Suprapubic skin (tissue), 3 donors: ENCODE results near the gene BPHL.

Source experiments
- CTCF ChIP-seq, 2 donors: fragments of 200-600 bp in 1 of 2; fragments of 450-650 bp in 1 of 2; sonication (generic) in 1 of 2; IDR thresholded peaks; one replicate each; pipeline ENCODE4 v1.5.1; 2016 to 2019; ENCODE audit warnings: antibody characterized with exemption in 2 of 2, mild to moderate bottlenecking in 1 of 2, moderate library complexity in 1 of 2
- EP300 ChIP-seq: sonication (generic); formaldehyde crosslinking; IDR thresholded peaks from one replicate; pipeline ENCODE4 v1.6.1; 2017; ENCODE audit warnings: antibody characterized with exemption

GRCh38 chr6:3147914-3148757, 29.6 kb downstream of the BPHL start:
- TF ChIP-seq EP300 (no peak), CTCF (IDR thresholded peaks at IDR 0.05) (no peak)
